Brain microvascular endothelial cell (primary cell): ENCODE measurements around the gene POLR3A.
A peak's percentile ranks its signal among the peaks of the same experiment; 100 is the strongest.

Experiments used
- DNase-seq: peaks from one replicate; pipeline ENCODE4 v3.0.0-alpha.2; 2020
- H3K27ac ChIP-seq: fragments of 250-450 bp; sonication (Bioruptor Pico); 2 replicates; pipeline ENCODE4 v1.5.1; 2020; ENCODE audit warnings: mild to moderate bottlenecking, moderate library complexity
- H3K27me3 ChIP-seq: fragments of 250-450 bp; sonication (Bioruptor Pico); replicated peaks from 2 replicates; pipeline ENCODE4 v1.5.1; 2020; ENCODE audit warnings: mild to moderate bottlenecking
- H3K36me3 ChIP-seq: fragments of 250-450 bp; sonication (Bioruptor Pico); replicated peaks from 2 replicates; pipeline ENCODE4 v1.5.1; 2020; ENCODE audit warnings: mild to moderate bottlenecking
- H3K4me3 ChIP-seq: 2 replicates; pipeline ENCODE4 v1.5.1; 2011; ENCODE audit warnings: low read depth, mild to moderate bottlenecking, control low read depth, low read length, moderate library complexity
- CTCF ChIP-seq: IDR thresholded peaks from 2 replicates; pipeline ENCODE4 v1.5.1; 2011; ENCODE audit warnings: low read depth, mild to moderate bottlenecking, moderate library complexity, low read length, control low read depth, inconsistent platforms; ENCODE audit errors: missing control alignments
- in situ Hi-C: cut with HindIII; loops from 2 replicates; pipeline ENCODE4 v1.10.0; 2017; ENCODE audit warnings: low sequenced_read_pairs, low pct_ligation_motif_present

The POLR3A gene

GRCh38 chr10:77984986-77985385, 44.3 kb downstream of the POLR3A start:
- no peaks in the 10 kb centered on the region for H3K27me3 ChIP-seq
- H3K4me3 ChIP-seq, result no peak overlapping the region
- H3K36me3 ChIP-seq, result peaks cover 87% of the 10 kb centered on the region
- no peak overlapping the region for H3K27ac ChIP-seq
- no peak for DNase-seq
- no peak for TF ChIP-seq CTCF
- in situ Hi-C loops, result no loop called here

- Histone ChIP-seq H3K36me3 (peaks cover 87% of the 10 kb centered on the region), H3K27ac (no peak overlapping the region), H3K27me3 (no peaks in the 10 kb centered on the region), H3K4me3 (no peak overlapping the region)
- no peak for TF ChIP-seq CTCF
- DNase-seq, result peak; percentile 18
- in situ Hi-C loops, result no loop called here
These were observed 45.7 kb downstream of the POLR3A start for GRCh38 chr10:77983384-77984341.

- H3K27me3 ChIP-seq, result no peaks in the 10 kb centered on the region
- no peak for DNase-seq
- H3K36me3 ChIP-seq, result peaks cover 87% of the 10 kb centered on the region
- H3K27ac ChIP-seq, result no peak overlapping the region
- TF ChIP-seq CTCF, result no peak
- no peak overlapping the region for H3K4me3 ChIP-seq
- in situ Hi-C loops, result no loop called here
These were observed 48.0 kb downstream of the POLR3A start for GRCh38 chr10:77981281-77981680.

GRCh38 chr10:77979221-77979620, 50.1 kb downstream of the POLR3A start:
- Histone ChIP-seq H3K4me3 (no peak overlapping the region), H3K27ac (no peak overlapping the region), H3K27me3 (no peaks in the 10 kb centered on the region), H3K36me3 (peaks cover 78% of the 10 kb centered on the region)
- in situ Hi-C loops, result no loop called here
- no peak for DNase-seq
- TF ChIP-seq CTCF, result no peak

- in situ Hi-C loops, result no loop called here
- H3K27me3 ChIP-seq, result no peaks in the 10 kb centered on the region
- no peak overlapping the region for H3K27ac ChIP-seq
- H3K4me3 ChIP-seq, result no peak overlapping the region
- no peak for TF ChIP-seq CTCF
- peaks cover 70% of the 10 kb centered on the region for H3K36me3 ChIP-seq
- no peak for DNase-seq
These were observed 51.0 kb downstream of the POLR3A start for GRCh38 chr10:77978360-77978759.

- H3K27me3 ChIP-seq, result no peaks in the 10 kb centered on the region
- H3K4me3 ChIP-seq, result no peak overlapping the region
- in situ Hi-C loops, result no loop called here
- no peak overlapping the region for H3K27ac ChIP-seq
- TF ChIP-seq CTCF, result no peak
- peaks cover 66% of the 10 kb centered on the region for H3K36me3 ChIP-seq
- DNase-seq, result no peak
These were observed 51.4 kb downstream of the POLR3A start for GRCh38 chr10:77977934-77978333.
